ENCODE results near the gene TLL1.

DNA sequence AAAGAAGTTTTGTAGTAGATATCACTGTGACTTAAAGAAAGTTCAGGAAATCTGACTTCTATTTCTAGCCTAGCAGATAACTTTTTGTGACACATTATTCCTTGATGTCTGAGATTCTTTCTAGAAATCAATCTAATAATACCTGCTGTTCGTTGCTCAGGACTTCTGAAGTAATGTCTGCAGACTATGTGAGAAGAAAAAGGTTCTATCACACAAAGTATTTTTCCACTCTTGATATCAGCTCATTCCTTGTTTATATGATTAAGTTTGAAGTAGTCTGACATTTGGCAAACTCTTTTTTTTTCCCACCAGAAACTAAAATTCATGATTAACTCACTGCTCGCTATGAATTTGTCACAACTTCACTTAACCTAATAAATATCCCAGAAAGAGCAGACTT lies 56.6 kb downstream of the TLL1 start:
- TF ChIP-seq, protein P1, sequence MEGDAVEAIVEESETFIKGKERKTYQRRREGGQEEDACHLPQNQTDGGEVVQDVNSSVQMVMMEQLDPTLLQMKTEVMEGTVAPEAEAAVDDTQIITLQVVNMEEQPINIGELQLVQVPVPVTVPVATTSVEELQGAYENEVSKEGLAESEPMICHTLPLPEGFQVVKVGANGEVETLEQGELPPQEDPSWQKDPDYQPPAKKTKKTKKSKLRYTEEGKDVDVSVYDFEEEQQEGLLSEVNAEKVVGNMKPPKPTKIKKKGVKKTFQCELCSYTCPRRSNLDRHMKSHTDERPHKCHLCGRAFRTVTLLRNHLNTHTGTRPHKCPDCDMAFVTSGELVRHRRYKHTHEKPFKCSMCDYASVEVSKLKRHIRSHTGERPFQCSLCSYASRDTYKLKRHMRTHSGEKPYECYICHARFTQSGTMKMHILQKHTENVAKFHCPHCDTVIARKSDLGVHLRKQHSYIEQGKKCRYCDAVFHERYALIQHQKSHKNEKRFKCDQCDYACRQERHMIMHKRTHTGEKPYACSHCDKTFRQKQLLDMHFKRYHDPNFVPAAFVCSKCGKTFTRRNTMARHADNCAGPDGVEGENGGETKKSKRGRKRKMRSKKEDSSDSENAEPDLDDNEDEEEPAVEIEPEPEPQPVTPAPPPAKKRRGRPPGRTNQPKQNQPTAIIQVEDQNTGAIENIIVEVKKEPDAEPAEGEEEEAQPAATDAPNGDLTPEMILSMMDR (conservative IDR thresholded peaks at IDR 0.05; ENCODE audit: low read depth in 2 of 2): no peak
- TF ChIP-seq, protein P2, sequence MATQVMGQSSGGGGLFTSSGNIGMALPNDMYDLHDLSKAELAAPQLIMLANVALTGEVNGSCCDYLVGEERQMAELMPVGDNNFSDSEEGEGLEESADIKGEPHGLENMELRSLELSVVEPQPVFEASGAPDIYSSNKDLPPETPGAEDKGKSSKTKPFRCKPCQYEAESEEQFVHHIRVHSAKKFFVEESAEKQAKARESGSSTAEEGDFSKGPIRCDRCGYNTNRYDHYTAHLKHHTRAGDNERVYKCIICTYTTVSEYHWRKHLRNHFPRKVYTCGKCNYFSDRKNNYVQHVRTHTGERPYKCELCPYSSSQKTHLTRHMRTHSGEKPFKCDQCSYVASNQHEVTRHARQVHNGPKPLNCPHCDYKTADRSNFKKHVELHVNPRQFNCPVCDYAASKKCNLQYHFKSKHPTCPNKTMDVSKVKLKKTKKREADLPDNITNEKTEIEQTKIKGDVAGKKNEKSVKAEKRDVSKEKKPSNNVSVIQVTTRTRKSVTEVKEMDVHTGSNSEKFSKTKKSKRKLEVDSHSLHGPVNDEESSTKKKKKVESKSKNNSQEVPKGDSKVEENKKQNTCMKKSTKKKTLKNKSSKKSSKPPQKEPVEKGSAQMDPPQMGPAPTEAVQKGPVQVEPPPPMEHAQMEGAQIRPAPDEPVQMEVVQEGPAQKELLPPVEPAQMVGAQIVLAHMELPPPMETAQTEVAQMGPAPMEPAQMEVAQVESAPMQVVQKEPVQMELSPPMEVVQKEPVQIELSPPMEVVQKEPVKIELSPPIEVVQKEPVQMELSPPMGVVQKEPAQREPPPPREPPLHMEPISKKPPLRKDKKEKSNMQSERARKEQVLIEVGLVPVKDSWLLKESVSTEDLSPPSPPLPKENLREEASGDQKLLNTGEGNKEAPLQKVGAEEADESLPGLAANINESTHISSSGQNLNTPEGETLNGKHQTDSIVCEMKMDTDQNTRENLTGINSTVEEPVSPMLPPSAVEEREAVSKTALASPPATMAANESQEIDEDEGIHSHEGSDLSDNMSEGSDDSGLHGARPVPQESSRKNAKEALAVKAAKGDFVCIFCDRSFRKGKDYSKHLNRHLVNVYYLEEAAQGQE (IDR thresholded peaks at IDR 0.05; ENCODE audit: unreplicated experiment): no peak

Data from GM23338 (cell line).